CD4-positive, alpha-beta T cell treated with Interleukin-4 for 4 hours (primary cell): ENCODE measurements around the gene LRRC53.

Experiments used
- DNase-seq: peaks from one replicate; pipeline ENCODE4 v3.0.0-alpha.2; 2020

Gene LRRC53

DNA sequence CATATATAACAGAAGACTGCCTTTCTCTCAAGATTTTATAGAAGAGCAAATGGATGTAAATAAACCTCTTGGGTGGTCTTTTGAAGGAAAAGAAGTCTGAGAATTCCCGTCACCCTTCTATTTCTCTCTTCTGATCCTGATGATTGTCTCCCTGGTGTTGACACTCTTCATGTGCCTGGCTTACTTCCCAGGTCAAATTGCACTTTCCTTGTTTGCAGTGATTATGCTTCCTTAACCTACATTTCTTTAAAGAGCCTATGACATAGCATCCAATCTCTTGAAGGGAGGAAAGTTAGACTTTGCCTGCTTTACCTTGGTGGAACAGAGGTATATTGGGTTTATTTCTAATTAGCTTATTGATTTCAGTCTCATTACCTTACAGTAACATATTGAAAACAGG lies 80.1 kb downstream of the LRRC53 start:
- no peak for DNase-seq

DNA sequence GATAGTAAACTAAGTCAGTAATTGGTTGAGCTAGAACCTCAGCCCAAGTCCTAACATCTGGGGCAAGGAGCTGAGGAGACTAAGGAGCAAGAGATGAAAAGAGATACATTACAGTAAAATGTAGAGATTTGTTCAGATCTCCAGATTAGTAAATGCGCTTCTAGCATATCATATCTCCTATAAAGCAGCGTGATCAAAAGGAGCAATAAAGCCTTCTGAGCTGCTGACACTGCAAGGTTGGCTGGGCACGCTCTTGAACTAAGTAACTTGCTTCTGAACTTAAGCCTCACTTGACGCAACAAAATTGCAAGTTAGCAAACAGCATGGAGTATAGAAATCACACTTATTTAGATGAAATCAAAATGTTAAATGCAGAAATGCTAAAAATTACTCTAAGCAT lies 80.9 kb downstream of the LRRC53 start:
- DNase-seq: no peak

DNA sequence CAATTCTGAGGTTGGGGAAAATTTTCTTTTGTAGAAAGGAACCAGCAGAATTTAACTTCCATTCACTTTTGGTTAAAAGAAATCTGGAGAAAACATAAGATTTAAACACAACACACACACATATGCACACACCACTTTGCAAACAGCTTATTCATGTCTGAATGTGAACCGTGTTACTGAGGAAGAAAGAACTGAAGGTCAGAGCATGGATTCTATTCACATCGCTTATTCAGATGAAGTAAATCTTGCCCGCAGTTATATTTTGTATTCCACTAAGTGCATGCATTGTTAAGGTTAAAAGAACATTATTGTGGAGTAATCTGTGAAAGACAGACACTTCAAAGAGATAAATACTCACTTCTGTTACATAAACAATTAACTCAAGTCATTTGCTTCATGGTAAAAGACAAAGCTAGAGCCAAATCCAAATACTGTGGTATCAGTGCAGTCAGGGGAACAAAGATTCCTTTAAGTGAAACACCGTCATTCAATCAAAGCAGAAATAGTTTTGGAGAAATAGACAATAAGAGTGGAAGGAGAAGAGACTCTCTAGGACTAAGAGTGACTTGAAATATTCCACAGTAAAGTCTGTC lies 82.0 kb downstream of the LRRC53 start:
- no peak for DNase-seq

DNA sequence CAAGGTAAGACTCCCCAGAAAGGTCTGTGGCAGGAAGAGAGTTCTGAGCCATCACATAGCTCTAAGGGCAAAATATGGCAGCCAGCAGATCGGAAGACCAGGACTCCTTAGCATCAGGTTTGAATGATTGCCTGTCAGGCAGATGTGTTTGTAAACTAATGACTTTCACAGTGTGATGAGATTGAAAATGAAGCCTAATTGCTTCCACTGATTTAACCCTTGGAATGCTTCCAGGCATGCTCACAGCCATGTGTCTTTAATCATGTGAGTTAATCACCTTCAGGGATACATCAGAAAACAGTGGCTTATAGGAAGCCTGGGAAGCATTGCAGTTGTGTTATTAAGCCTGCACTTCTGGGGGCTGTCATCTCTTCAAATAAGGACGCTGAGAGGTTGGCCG lies 82.8 kb downstream of the LRRC53 start:
- DNase-seq: no peak

DNA sequence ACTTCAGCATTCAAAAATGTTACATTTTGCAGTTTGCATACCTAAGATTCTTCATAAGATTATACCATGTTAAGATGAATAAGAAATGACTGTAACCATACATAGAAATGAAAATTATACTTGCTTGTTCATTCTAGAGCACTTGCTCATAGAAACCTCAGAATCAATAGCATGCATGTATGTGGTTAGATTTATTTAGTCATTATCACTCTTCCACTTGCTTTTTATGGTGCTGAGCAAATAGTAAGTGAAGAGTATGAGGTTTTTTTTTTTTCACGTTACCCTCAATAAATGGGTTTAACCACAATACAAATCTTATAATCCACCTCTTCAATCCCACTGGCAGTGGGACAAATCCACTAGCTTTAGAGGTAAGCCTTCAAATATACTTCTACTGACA lies 84.7 kb downstream of the LRRC53 start:
- DNase-seq: no peak

DNA sequence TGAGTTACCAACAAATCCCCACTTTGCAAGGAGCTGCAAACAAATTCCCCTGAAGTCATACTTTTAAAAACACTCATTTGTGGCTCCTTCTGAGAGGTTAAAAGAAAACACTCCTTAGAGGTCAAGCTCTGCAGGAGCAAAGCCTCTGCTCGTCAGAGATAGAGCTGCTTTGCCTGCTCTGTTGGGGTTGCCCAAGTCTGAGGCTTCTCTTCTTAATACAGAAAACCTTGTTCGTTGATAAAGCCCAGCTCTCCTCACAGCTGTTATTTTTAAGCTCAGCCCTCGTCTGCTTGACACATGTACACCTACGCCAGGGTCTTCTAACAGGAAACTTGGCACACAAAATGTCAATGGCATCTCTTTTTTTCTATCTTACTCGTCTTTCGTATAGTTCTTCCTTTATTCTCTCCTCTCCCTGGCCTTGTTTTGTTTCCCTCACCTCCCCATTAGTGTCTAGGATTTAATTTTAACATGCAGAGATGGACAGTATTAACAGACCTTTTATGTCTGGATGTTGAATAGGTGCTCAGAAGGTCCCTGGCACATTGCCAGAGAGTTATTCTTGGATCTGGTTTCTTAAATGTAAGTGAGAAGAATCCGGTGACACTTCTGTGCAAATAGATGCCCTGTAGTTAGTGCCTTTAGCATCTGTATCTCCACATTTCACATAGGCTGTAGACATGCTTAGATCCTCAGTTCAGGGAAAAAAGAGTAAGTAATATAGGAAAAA lies 86.0 kb downstream of the LRRC53 start:
- DNase-seq: no peak

DNA sequence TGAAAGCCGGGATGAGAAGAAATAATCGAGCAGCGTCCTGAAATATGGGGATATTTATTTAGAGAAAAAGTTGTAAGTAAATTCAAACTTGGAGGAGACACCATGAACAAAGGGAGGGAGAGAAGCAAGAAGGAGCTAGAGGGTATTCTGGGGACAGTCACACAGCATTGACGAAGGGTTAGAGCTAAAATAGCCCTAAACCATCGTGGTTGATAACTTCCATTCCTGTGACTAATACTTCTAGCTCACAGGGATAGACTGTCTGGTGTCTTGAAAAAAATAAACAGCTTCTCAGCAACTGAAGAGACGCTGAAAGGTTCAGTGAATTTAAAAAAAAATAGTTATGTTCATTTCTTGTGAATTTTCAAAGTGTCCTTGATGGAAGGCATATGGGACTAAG lies 86.7 kb downstream of the LRRC53 start:
- no peak for DNase-seq

DNA sequence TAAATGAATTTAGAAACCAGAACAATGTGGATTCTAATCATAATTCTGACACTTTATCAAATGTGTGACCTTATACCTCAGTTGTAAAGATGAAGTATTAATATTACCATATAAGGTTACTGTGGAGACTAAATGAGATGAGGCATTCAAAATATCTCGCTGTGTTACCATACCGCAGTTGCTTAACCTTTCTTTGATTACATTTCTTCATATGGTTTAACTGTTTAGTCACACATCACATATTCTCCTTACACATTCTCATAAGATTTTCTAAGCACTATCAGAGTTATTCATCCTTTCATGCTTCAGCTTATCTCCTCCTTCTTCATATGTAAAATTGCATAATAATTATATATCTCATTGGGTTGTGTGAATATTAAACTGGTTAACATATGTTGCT lies 88.9 kb downstream of the LRRC53 start:
- DNase-seq: no peak

DNA sequence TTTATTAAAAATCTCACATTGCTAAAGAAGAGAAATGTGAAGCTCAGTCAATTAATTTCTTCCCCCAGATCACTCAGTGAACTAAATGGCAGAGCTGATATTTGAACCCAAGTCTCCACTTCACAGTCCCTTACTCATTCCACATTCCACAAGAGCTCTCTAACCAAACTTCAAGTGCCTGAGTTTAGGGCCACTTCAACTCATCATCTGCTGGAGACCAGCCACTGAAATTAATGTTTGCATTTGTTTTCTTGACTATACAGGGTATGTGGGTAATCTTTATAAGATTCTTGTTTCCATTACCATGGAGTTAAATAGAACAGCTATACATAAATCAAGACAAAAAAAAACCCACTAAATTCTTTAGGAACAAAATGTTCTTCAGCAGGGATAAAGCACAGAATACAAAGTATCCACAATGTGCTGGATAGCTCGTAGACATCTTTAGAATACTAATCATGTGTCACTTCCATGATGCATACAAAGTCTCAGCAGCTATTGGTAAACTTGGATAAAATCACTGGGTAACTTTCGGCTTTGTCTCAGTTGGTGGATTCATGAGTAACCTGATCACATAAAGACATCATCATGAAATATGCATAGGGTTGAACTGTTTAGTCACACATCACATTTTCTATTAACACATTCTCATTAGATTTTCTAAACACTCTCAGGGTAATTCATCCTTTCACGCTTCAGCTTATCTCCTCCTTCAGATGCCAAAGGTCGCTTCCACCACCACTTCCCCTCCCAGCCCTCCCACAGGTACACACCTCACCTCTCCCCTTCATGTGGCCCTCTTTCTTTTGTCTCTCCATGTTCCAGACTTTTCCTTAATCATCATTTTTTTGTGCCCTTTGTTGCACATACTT lies 89.8 kb downstream of the LRRC53 start:
- DNase-seq: no peak

DNA sequence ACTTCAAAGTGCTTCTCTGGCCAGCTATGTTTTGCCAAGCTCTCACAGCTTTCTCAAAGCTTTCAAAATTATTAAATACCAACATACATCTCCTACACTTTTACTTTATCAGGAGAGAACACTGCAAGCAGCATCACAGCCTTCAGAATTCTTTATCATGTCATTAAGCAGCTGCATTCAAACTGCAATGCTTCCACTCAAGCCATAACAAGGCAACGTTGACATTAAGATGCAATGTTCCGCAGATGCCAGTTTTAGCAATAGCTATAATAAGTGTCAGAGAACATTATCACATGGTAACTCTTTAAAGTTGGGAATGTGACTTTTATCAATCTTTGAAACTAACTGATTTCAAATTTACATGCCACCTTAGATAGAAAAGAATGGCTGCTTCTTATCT lies 91.9 kb downstream of the LRRC53 start:
- no peak for DNase-seq
